ENCODE data around the gene GPR137B. TPM values are rescaled to one million over a fixed set of nuclear protein-coding genes. Genes with fewer than 3 reads are reported as not detected.

The GPR137B gene
- total RNA-seq, 6 experiments from 2014 or later: 4.3 to 22.2 (median 7.6) TPM

GRCh38 chr1:236144033-236144432 lies 1.7 kb downstream of the GPR137B start:
- ATAC-seq: no peak
- H3K27me3 ChIP-seq: no peaks in the 10 kb centered on the region
- no peaks in the 10 kb centered on the region for H3K36me3 ChIP-seq
- no peaks in the 10 kb centered on the region for H3K9me3 ChIP-seq
- H3K27ac ChIP-seq: no peak overlapping the region
- no peak for TF ChIP-seq CTCF (IDR thresholded peaks at IDR 0.05)
- TF ChIP-seq POLR2A (IDR thresholded peaks at IDR 0.05): no peak
- peaks cover 0 to 12% (median 2%) of the 10 kb centered on the region in 4 donors for H3K4me1 ChIP-seq
- intact Hi-C loops (cut with DNase I): no loop called here
- H3K4me3 ChIP-seq: peak overlapping the region in 2 of 3 donors; percentile 44 to 65
- DNase-seq: no peak
- WGBS (ENCODE audit: insufficient coverage, low coverage, low lambda C conversion rate, missing lambda C conversion rate): 72% methylated on average over 10 of the region's 14 CpGs

GRCh38 chr1:236144446-236145150 lies 2.3 kb downstream of the GPR137B start:
- peak in 1 of 4 donors; percentile 6 for ATAC-seq
- Histone ChIP-seq H3K27ac (no peak overlapping the region), H3K4me1 (peaks cover 0 to 16% (median 4%) of the 10 kb centered on the region in 4 donors), H3K27me3 (no peaks in the 10 kb centered on the region), H3K9me3 (no peaks in the 10 kb centered on the region), H3K36me3 (no peaks in the 10 kb centered on the region), H3K4me3 (peak overlapping the region in 1 of 3 donors; percentile 5)
- intact Hi-C loops (cut with DNase I): no loop called here
- 53% methylated on average over 8 of the region's 12 CpGs for WGBS (ENCODE audit: insufficient coverage, low coverage, low lambda C conversion rate, missing lambda C conversion rate)
- no peak for TF ChIP-seq CTCF (IDR thresholded peaks at IDR 0.05)
- DNase-seq: no peak

GRCh38 chr1:236147068-236147467 lies 4.7 kb downstream of the GPR137B start:
- DNase-seq (no peak), ATAC-seq (no peak)
- intact Hi-C loops (cut with DNase I): no loop called here
- Histone ChIP-seq H3K36me3 (no peaks in the 10 kb centered on the region), H3K27me3 (no peaks in the 10 kb centered on the region), H3K4me3 (no peak overlapping the region), H3K27ac (no peak overlapping the region), H3K9me3 (no peaks in the 10 kb centered on the region), H3K4me1 (peaks cover 0 to 8% (median 5%) of the 10 kb centered on the region in 4 donors)
- TF ChIP-seq POLR2A (IDR thresholded peaks at IDR 0.05) (no peak), CTCF (IDR thresholded peaks at IDR 0.05) (no peak)
- 55% methylated on average over 5 of the region's 10 CpGs for WGBS (ENCODE audit: insufficient coverage, low coverage, low lambda C conversion rate, missing lambda C conversion rate)

GRCh38 chr1:236147521-236148469 lies 5.5 kb downstream of the GPR137B start:
- Histone ChIP-seq H3K27me3 (no peaks in the 10 kb centered on the region), H3K27ac (no peak overlapping the region), H3K4me1 (peaks cover 0 to 8% (median 5%) of the 10 kb centered on the region in 4 donors), H3K36me3 (no peaks in the 10 kb centered on the region), H3K9me3 (no peaks in the 10 kb centered on the region), H3K4me3 (no peak overlapping the region)
- DNase-seq (no peak), ATAC-seq (no peak)
- 67% methylated on average over 9 of the region's 17 CpGs for WGBS (ENCODE audit: insufficient coverage, low coverage, low lambda C conversion rate, missing lambda C conversion rate)
- TF ChIP-seq POLR2A (IDR thresholded peaks at IDR 0.05) (no peak), CTCF (IDR thresholded peaks at IDR 0.05) (no peak)
- intact Hi-C loops (cut with DNase I): no loop called here

Data from right lobe of liver (tissue), 6 donors.